ENCODE measurements around the gene FOXRED1. TPM values are rescaled to one million over a fixed set of nuclear protein-coding genes. Genes with fewer than 3 reads are reported as not detected.

Gene FOXRED1
- total and polyA plus RNA-seq, 2 donors (not counting 1 experiment from before 2014, with no cell fraction given): 26.1 to 46.0 TPM

DNA sequence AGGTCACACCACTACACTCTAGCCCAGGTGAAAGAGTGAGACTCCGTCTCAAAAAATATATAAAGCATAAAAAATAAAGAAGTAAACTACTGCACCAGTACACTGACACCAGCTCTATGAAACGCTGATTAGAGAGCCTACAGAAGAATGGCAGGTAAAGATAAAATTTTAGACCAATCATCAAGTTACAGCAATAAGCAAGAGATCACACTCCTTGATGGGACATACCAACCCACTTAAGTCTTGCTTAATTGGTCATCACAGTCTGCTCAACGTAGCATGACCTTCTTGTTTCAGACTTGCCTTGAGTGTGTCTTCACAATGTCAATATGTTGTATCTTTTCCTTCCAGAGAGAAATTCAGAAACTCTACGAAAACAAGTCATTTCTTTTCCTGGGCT lies 12.7 kb upstream of the FOXRED1 start:
- ChIA-PET POLR2A (no interaction called here), CTCF (interaction anchor here (0.5 kb wide), 1 partner anchor 674 kb away, joined by 3 read pairs; no protein-coding TSS in a partner anchor)
- Mint-ChIP-seq H3K4me1 (no peaks in the 10 kb centered on the region), H3K9me3 (ENCODE audit: insufficient read depth) (no peaks in the 10 kb centered on the region), H3K27me3 (no peaks in the 10 kb centered on the region), H3K27ac (no peak overlapping the region), H3K4me3 (no peak overlapping the region)
- H3K4me2 ChIP-seq (replicated peaks; ENCODE audit: low read depth, low read length, poor library complexity, severe bottlenecking): no peak overlapping the region
- H3K4me1 ChIP-seq (ENCODE audit: control insufficient read depth in 2 of 2, insufficient read depth in 2 of 2, low read length in 2 of 2): no peaks in the 10 kb centered on the region
- intact Hi-C loops (cut with micrococcal nuclease): no loop called here
- no peaks in the 10 kb centered on the region for H3K27me3 ChIP-seq (replicated peaks in 1 of 4; ENCODE audit: control extremely low read depth in 1 of 4, control insufficient read depth in 3 of 4, insufficient read depth in 4 of 4, low read length in 3 of 4)
- H3K9me3 ChIP-seq (ENCODE audit: control extremely low read depth in 1 of 3, control insufficient read depth in 2 of 3, insufficient read depth in 1 of 3, low read length in 2 of 3): no peaks in the 10 kb centered on the region
- no peak overlapping the region for H3K4me3 ChIP-seq (ENCODE audit: control extremely low read depth in 1 of 5, extremely low read depth in 1 of 5, insufficient read depth in 1 of 5, low read depth in 2 of 5, low read length in 4 of 5)
- H3K9ac ChIP-seq (ENCODE audit: low read length): no peak overlapping the region
- 100% methylated on average over 1 of the region's 4 CpGs for WGBS (ENCODE audit: insufficient coverage)
- no peak for TF ChIP-seq EZH2 (IDR thresholded peaks at IDR 0.05; ENCODE audit: borderline replicate concordance, insufficient read depth, low read depth, low read length, poor library complexity, severe bottlenecking)
- TF ChIP-seq, protein P1, sequence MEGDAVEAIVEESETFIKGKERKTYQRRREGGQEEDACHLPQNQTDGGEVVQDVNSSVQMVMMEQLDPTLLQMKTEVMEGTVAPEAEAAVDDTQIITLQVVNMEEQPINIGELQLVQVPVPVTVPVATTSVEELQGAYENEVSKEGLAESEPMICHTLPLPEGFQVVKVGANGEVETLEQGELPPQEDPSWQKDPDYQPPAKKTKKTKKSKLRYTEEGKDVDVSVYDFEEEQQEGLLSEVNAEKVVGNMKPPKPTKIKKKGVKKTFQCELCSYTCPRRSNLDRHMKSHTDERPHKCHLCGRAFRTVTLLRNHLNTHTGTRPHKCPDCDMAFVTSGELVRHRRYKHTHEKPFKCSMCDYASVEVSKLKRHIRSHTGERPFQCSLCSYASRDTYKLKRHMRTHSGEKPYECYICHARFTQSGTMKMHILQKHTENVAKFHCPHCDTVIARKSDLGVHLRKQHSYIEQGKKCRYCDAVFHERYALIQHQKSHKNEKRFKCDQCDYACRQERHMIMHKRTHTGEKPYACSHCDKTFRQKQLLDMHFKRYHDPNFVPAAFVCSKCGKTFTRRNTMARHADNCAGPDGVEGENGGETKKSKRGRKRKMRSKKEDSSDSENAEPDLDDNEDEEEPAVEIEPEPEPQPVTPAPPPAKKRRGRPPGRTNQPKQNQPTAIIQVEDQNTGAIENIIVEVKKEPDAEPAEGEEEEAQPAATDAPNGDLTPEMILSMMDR (IDR thresholded peaks at IDR 0.05): no peak
- H3K79me2 ChIP-seq (ENCODE audit: control insufficient read depth, insufficient read depth, low read length): no peaks in the 10 kb centered on the region
- no peak for DNase-seq
- H4K20me1 ChIP-seq (ENCODE audit: control insufficient read depth, insufficient read depth, low read length, poor library complexity, severe bottlenecking): no peaks in the 10 kb centered on the region
- peaks cover 2 to 8% of the 10 kb centered on the region in 2 experiments for H3K36me3 ChIP-seq (replicated peaks in 1 of 2; ENCODE audit: control extremely low read depth in 1 of 2, control insufficient read depth in 1 of 2, extremely low read depth in 1 of 2, insufficient read depth in 2 of 2, low read length in 1 of 2)
- H2AFZ ChIP-seq (ENCODE audit: insufficient read depth, low read depth, low read length, poor library complexity, severe bottlenecking): no peak overlapping the region
- no peak for ATAC-seq (ENCODE audit: low read depth)
- no peak overlapping the region for H3K27ac ChIP-seq (ENCODE audit: low read length in 2 of 2)

DNA sequence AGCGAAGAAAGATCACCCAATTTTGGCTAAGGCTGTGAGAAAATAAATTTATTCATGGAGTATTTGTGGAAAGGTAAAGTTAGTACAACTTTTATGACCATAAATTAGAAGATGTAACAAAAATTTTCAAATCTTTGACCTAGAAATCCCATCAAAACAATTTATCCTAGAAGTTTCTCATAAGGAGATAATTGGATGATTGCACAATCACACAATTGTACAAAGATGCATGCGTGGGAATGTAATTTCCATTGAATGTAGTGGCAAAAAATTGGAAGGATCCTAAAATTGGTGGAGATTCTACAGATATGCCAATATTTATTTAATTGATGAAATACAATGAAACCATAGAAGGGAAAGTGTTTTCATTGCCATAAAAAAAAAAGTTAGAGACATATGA lies 11.8 kb upstream of the FOXRED1 start:
- Histone ChIP-seq H3K27me3 (replicated peaks in 1 of 4; ENCODE audit: control extremely low read depth in 1 of 4, control insufficient read depth in 3 of 4, insufficient read depth in 4 of 4, low read length in 3 of 4) (no peaks in the 10 kb centered on the region), H3K9me3 (ENCODE audit: control extremely low read depth in 1 of 3, control insufficient read depth in 2 of 3, insufficient read depth in 1 of 3, low read length in 2 of 3) (no peaks in the 10 kb centered on the region), H3K79me2 (ENCODE audit: control insufficient read depth, insufficient read depth, low read length) (no peaks in the 10 kb centered on the region), H3K27ac (ENCODE audit: low read length in 2 of 2) (no peak overlapping the region), H3K4me2 (replicated peaks; ENCODE audit: low read depth, low read length, poor library complexity, severe bottlenecking) (no peak overlapping the region), H3K4me3 (ENCODE audit: control extremely low read depth in 1 of 5, extremely low read depth in 1 of 5, insufficient read depth in 1 of 5, low read depth in 2 of 5, low read length in 4 of 5) (no peak overlapping the region), H4K20me1 (ENCODE audit: control insufficient read depth, insufficient read depth, low read length, poor library complexity, severe bottlenecking) (no peaks in the 10 kb centered on the region), H3K4me1 (ENCODE audit: control insufficient read depth in 2 of 2, insufficient read depth in 2 of 2, low read length in 2 of 2) (no peaks in the 10 kb centered on the region), H3K9ac (ENCODE audit: low read length) (no peak overlapping the region), H2AFZ (ENCODE audit: insufficient read depth, low read depth, low read length, poor library complexity, severe bottlenecking) (no peak overlapping the region), H3K36me3 (replicated peaks in 1 of 2; ENCODE audit: control extremely low read depth in 1 of 2, control insufficient read depth in 1 of 2, extremely low read depth in 1 of 2, insufficient read depth in 2 of 2, low read length in 1 of 2) (peaks cover 2 to 15% of the 10 kb centered on the region in 2 experiments)
- H3K4me3 Mint-ChIP-seq: no peak overlapping the region
- intact Hi-C loops (cut with micrococcal nuclease): no loop called here
- CTCF ChIA-PET: interaction anchor here (0.6 kb wide), 1 partner anchor 19 kb away, joined by 3 read pairs; no protein-coding TSS in a partner anchor
- H3K4me1 Mint-ChIP-seq: no peaks in the 10 kb centered on the region
- POLR2A ChIA-PET: interaction anchor here (0.6 kb wide), 1 partner anchor 163 kb away, joined by 4 read pairs; no protein-coding TSS in a partner anchor
- no peak for ATAC-seq (ENCODE audit: low read depth)
- no CpG with 5 or more reads among the region's 2 CpGs for WGBS (ENCODE audit: insufficient coverage)
- no peak overlapping the region for H3K27ac Mint-ChIP-seq
- no peaks in the 10 kb centered on the region for H3K27me3 Mint-ChIP-seq
- TF ChIP-seq, protein P1 (IDR thresholded peaks at IDR 0.05): no peak
- TF ChIP-seq EZH2 (IDR thresholded peaks at IDR 0.05; ENCODE audit: borderline replicate concordance, insufficient read depth, low read depth, low read length, poor library complexity, severe bottlenecking): no peak
- no peaks in the 10 kb centered on the region for H3K9me3 Mint-ChIP-seq (ENCODE audit: insufficient read depth)
- no peak for DNase-seq
